ENCODE results near the gene CD96. TPM values are rescaled to one million over a fixed set of nuclear protein-coding genes. Genes with fewer than 3 reads are reported as not detected.

CD96 gene
- total RNA-seq, 1 donor from 2014 or later = 79.7 TPM

DNA sequence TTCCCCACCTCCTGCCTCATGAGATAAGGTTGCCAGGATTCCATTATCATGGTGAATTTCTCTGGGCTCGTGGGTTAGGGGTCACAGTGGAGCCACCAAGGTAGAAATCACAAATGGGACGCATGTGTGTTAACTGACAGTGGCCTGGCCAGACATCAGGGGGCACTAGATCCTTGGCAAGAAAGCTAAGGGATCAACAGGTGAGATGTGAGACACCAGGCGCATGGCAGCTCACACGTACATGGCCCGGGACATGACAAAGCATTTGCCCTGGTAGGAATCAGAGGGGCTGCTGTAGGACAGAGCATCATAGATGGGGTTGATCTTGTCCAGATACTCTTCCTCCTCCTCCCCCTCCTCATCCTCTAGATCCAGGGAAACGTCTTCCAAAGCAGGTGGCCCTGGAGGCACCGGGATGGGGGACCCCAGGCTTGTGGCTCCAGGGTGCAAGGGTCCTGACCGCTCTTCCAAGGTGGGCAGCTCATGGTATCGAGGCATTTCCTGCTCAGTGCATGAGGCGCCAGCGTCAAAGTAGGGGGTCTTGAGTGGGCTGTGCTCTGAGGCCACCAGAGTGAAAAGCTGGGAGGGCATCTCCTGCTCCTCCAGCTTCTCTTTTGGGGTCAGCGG, 28.5 kb downstream of the CD96 start:
- H3K9me3 Mint-ChIP-seq = no peaks in the 10 kb centered on the region
- intact Hi-C loops (cut with micrococcal nuclease) = no loop called here
- peaks cover 48% of the 10 kb centered on the region for H3K36me3 Mint-ChIP-seq (ENCODE audit: low read depth)

DNA sequence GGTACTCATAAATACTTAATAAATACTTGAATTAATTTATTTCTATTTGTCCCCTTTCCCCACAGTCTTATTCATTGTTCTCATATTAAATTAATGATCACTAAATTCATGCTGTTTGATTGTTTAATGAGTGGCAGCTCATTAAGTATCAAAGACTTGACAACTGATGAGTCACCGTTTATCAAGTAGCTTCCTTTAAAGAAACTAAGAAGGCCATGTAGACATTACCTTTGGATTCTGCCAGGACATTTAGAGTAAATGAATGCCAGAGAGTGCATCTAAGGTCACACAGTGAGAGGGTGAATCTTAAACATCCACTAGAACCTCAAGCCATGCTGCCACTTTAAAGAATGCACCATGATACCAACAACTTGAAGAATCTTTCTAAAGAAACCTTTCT, 29.3 kb downstream of the CD96 start:
- H3K9me3 Mint-ChIP-seq = no peaks in the 10 kb centered on the region
- H3K4me3 Mint-ChIP-seq = no peak overlapping the region
- H3K27ac Mint-ChIP-seq = no peak overlapping the region
- no peaks in the 10 kb centered on the region for H3K27me3 Mint-ChIP-seq (ENCODE audit: insufficient read depth)
- peaks cover 73% of the 10 kb centered on the region for H3K4me1 Mint-ChIP-seq (ENCODE audit: low read depth)
- intact Hi-C loops (cut with micrococcal nuclease) = no loop called here
- DNase-seq (ENCODE audit: low spot score) = no peak
- H3K36me3 Mint-ChIP-seq (ENCODE audit: low read depth) = peaks cover 52% of the 10 kb centered on the region

More for the DNA sequence above, 28.5 kb downstream of the CD96 start:
- H3K4me3 Mint-ChIP-seq = no peak overlapping the region
- peak overlapping the region; percentile 42 for H3K27ac Mint-ChIP-seq
- H3K27me3 Mint-ChIP-seq (ENCODE audit: insufficient read depth) = no peaks in the 10 kb centered on the region
- no peak for DNase-seq (ENCODE audit: low spot score)
- H3K4me1 Mint-ChIP-seq (ENCODE audit: low read depth) = peaks cover 70% of the 10 kb centered on the region

GRCh38 chr3:111571907-111572460, 30.0 kb downstream of the CD96 start:
- H3K27me3 Mint-ChIP-seq (ENCODE audit: insufficient read depth) = no peaks in the 10 kb centered on the region
- peak overlapping the region; percentile 76 for H3K27ac Mint-ChIP-seq
- no peaks in the 10 kb centered on the region for H3K9me3 Mint-ChIP-seq
- peaks cover 53% of the 10 kb centered on the region for H3K36me3 Mint-ChIP-seq (ENCODE audit: low read depth)
- DNase-seq (ENCODE audit: low spot score) = no peak
- no peak overlapping the region for H3K4me3 Mint-ChIP-seq
- peaks cover 73% of the 10 kb centered on the region for H3K4me1 Mint-ChIP-seq (ENCODE audit: low read depth)
- intact Hi-C loops (cut with micrococcal nuclease) = no loop called here

GRCh38 chr3:111577113-111577512, 35.1 kb downstream of the CD96 start:
- no peak overlapping the region for H3K4me3 Mint-ChIP-seq
- no peak for DNase-seq (ENCODE audit: low spot score)
- H3K36me3 Mint-ChIP-seq (ENCODE audit: low read depth) = peaks cover 63% of the 10 kb centered on the region
- no peaks in the 10 kb centered on the region for H3K27me3 Mint-ChIP-seq (ENCODE audit: insufficient read depth)
- intact Hi-C loops (cut with micrococcal nuclease) = loop anchor here (1.0 to 2.0 kb wide), 3 partner anchors 28 to 114 kb away; no protein-coding TSS in a partner anchor
- H3K27ac Mint-ChIP-seq = peak overlapping the region; percentile 36
- H3K9me3 Mint-ChIP-seq = no peaks in the 10 kb centered on the region
- peaks cover 82% of the 10 kb centered on the region for H3K4me1 Mint-ChIP-seq (ENCODE audit: low read depth)

DNA sequence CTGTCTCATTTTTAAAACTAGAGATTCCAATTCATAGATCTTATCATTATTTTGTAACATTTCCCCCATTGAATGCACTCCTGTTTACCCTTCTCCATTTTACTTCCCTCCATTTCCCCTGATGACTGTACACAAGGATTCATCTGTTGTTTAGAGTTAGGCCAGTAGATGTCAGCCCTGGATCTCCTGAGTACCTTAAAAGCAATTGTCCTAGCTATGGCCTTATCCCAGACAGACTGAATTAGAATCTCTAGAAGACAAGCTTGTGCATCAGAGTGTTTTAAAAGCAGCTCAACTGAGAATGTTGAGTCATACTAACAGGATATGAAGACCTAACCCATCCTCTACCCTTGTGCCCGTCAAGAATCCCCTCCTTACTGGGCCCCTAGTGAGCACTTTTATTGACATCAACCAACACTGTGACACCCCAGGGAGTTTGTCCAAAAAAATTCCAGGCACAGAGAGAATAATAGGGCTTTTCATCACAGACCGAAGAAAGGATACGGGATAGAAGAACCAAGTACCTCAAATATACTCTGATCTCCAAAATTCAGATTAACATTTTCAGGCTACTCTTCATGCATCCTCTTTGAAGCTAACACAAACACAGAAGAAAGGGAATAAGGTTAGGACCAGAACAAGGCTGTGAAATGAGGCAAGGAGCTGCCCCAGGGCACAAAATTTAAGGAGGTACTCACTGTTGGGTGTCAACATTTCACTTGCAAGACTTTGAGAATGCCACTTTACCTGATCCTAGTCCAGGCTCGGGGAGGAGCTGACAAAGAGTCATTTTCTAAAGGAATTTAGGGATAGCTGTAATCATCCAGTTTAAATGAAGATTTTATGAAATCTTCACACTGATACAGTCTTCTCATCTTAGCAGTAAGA, 36.0 kb downstream of the CD96 start:
- Mint-ChIP-seq H3K4me3 (peak overlapping the region; percentile 1), H3K4me1 (ENCODE audit: low read depth) (peaks cover 82% of the 10 kb centered on the region), H3K27me3 (ENCODE audit: insufficient read depth) (no peaks in the 10 kb centered on the region), H3K9me3 (peaks cover 3% of the 10 kb centered on the region), H3K27ac (peak overlapping the region; percentile 70), H3K36me3 (ENCODE audit: low read depth) (peaks cover 64% of the 10 kb centered on the region)
- no peak for DNase-seq (ENCODE audit: low spot score)
- intact Hi-C loops (cut with micrococcal nuclease) = loop anchor here (1.0 to 2.0 kb wide), 7 partner anchors 17 to 397 kb away; partner anchors contain the start of gene ZBED2

- intact Hi-C loops (cut with micrococcal nuclease) = loop anchor here (1.0 to 2.0 kb wide), 4 partner anchors 16 to 396 kb away; partner anchors contain the start of gene ZBED2
- H3K9me3 Mint-ChIP-seq = peaks cover 6% of the 10 kb centered on the region
- no peaks in the 10 kb centered on the region for H3K27me3 Mint-ChIP-seq (ENCODE audit: insufficient read depth)
- H3K36me3 Mint-ChIP-seq (ENCODE audit: low read depth) = peaks cover 65% of the 10 kb centered on the region
- H3K4me1 Mint-ChIP-seq (ENCODE audit: low read depth) = peaks cover 82% of the 10 kb centered on the region
- no peak for DNase-seq (ENCODE audit: low spot score)
- peak overlapping the region; percentile 70 for H3K27ac Mint-ChIP-seq
- H3K4me3 Mint-ChIP-seq = no peak overlapping the region
Measured at GRCh38 chr3:111578867-111579266, 36.9 kb downstream of the CD96 start.

DNA sequence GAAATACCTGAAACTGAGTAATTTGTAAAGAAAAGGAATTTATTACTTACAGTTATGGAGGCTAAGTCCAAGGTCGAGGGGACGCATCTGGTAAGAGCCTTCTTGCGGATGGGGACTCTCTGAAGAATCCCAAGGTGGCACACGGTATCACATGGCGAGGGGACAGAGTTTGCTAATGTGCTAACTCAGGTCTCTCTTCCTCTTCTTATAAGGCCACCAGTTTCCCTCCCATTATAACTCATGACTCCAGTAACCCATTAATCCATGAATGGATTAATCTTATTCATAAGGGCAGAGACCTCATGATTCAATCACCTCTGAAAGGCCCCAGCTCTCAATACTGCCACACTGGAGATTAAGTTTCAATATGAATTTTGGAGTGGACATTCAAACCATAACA, 37.5 kb downstream of the CD96 start:
- Mint-ChIP-seq H3K4me3 (no peak overlapping the region), H3K4me1 (ENCODE audit: low read depth) (peaks cover 87% of the 10 kb centered on the region), H3K27ac (peak overlapping the region; percentile 49), H3K9me3 (peaks cover 6% of the 10 kb centered on the region), H3K36me3 (ENCODE audit: low read depth) (peaks cover 70% of the 10 kb centered on the region), H3K27me3 (ENCODE audit: insufficient read depth) (no peaks in the 10 kb centered on the region)
- intact Hi-C loops (cut with micrococcal nuclease) = loop anchor here (2.0 kb wide), 1 partner anchor 395 kb away; no protein-coding TSS in a partner anchor
- no peak for DNase-seq (ENCODE audit: low spot score)

DNA sequence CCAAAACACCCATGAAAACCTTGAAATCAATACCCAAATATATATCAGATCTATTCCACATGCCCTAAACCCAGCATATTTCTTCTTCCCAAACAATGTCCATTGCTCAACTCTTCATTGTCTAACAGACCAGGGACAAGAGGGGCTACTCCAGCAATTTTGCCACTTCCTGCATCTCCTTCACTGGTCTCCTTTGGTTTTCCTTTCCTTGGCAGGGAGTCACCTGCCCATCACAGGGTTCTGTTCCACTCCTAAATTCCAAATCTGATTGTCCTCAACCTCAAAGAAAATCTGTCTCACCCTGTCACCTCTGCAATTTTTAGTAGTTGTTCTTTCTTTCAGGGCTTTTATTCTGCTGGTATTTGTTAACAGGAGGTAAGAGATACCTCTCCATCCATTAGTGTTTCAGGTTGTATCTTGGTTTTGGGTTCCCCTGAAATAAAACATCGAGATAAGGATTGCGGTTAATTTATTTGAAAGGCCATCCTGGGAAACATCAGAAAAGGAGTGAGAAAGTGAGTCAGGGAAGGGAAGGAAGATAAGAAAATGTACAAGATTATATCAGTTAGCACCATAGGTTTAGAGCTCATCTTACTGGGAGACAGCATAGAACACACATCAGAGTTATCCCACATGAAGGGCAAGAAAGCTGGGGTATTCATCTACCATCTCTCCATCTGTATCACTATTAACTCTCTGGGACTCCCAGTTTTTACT, 39.6 kb downstream of the CD96 start:
- no peaks in the 10 kb centered on the region for H3K27me3 Mint-ChIP-seq (ENCODE audit: insufficient read depth)

GRCh38 chr3:111582120-111582474, 40.1 kb downstream of the CD96 start:
- intact Hi-C loops (cut with micrococcal nuclease) = loop anchor here (1.0 kb wide), 3 partner anchors 13 to 40 kb away; partner anchors contain the start of genes CD96 and ZBED2
- peak overlapping the region; percentile 73 for H3K27ac Mint-ChIP-seq
- H3K9me3 Mint-ChIP-seq = peaks cover 13% of the 10 kb centered on the region
- H3K36me3 Mint-ChIP-seq (ENCODE audit: low read depth) = peaks cover 83% of the 10 kb centered on the region
- no peak overlapping the region for H3K4me3 Mint-ChIP-seq
- no peaks in the 10 kb centered on the region for H3K27me3 Mint-ChIP-seq (ENCODE audit: insufficient read depth)
- no peak for DNase-seq (ENCODE audit: low spot score)
- H3K4me1 Mint-ChIP-seq (ENCODE audit: low read depth) = peaks cover 87% of the 10 kb centered on the region

More for the DNA sequence above, 39.6 kb downstream of the CD96 start:
- Mint-ChIP-seq H3K9me3 (peaks cover 10% of the 10 kb centered on the region), H3K4me3 (no peak overlapping the region), H3K27ac (peak overlapping the region; percentile 73), H3K36me3 (ENCODE audit: low read depth) (peaks cover 79% of the 10 kb centered on the region), H3K4me1 (ENCODE audit: low read depth) (peaks cover 87% of the 10 kb centered on the region)
- intact Hi-C loops (cut with micrococcal nuclease) = loop anchor here (1.0 kb wide), 3 partner anchors 14 to 39 kb away; partner anchors contain the start of genes CD96 and ZBED2
- no peak for DNase-seq (ENCODE audit: low spot score)

DNA sequence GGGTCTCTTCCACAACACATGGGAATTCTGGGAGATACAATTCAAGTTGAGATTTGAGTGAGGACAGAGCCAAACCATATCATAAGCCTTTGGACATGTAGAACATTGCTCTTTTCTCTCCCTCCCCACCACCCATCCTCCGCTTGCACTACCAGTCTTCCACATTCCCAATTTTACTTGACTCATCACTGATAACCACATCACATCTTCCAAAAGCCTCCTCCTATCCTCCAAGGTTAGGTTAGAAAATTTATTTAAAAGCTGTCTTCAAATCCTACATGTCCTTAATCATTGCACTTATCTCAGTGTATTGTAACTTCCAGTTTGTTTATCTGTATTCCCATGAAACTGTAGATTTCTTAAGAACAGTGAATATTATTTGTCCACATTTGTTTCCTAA, 42.7 kb downstream of the CD96 start:
- intact Hi-C loops (cut with micrococcal nuclease) = no loop called here
- H3K4me3 Mint-ChIP-seq = no peak overlapping the region
- no peak overlapping the region for H3K27ac Mint-ChIP-seq
- no peak for DNase-seq (ENCODE audit: low spot score)
- peaks cover 82% of the 10 kb centered on the region for H3K4me1 Mint-ChIP-seq (ENCODE audit: low read depth)
- peaks cover 82% of the 10 kb centered on the region for H3K36me3 Mint-ChIP-seq (ENCODE audit: low read depth)
- no peaks in the 10 kb centered on the region for H3K27me3 Mint-ChIP-seq (ENCODE audit: insufficient read depth)
- H3K9me3 Mint-ChIP-seq = peaks cover 13% of the 10 kb centered on the region

- Mint-ChIP-seq H3K36me3 (ENCODE audit: low read depth) (peaks cover 82% of the 10 kb centered on the region), H3K27me3 (ENCODE audit: insufficient read depth) (no peaks in the 10 kb centered on the region), H3K9me3 (peaks cover 13% of the 10 kb centered on the region), H3K4me1 (ENCODE audit: low read depth) (peaks cover 82% of the 10 kb centered on the region), H3K27ac (no peak overlapping the region), H3K4me3 (no peak overlapping the region)
- intact Hi-C loops (cut with micrococcal nuclease) = no loop called here
- DNase-seq (ENCODE audit: low spot score) = no peak
Measured at GRCh38 chr3:111585217-111585616, 43.2 kb downstream of the CD96 start.

DNA sequence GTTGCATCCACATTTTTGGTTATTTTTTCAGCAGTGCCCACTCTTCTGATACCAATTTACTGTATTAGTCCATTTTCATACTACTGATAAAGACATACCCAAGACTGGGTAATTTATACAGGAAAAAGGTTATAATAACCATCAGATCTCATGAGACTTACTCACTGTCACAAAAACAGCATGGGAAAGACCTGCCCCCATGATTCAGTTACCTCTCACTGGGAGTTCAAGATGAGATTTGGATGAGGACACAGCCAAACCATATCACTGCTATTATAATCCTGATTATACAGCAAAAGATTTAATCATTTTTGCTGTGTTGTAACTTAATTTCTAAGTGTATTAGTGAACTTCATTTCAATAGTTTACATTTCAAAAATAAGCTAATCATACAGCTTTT, 46.5 kb downstream of the CD96 start:
- no peak for DNase-seq (ENCODE audit: low spot score)
- H3K36me3 Mint-ChIP-seq (ENCODE audit: low read depth) = peaks cover 76% of the 10 kb centered on the region
- H3K27ac Mint-ChIP-seq = peak overlapping the region; percentile 24
- no peak overlapping the region for H3K4me3 Mint-ChIP-seq
- H3K4me1 Mint-ChIP-seq (ENCODE audit: low read depth) = peaks cover 64% of the 10 kb centered on the region
- peaks cover 8% of the 10 kb centered on the region for H3K9me3 Mint-ChIP-seq
- H3K27me3 Mint-ChIP-seq (ENCODE audit: insufficient read depth) = no peaks in the 10 kb centered on the region
- intact Hi-C loops (cut with micrococcal nuclease) = no loop called here
